OCI-LY7 (cell line): ENCODE data around the gene CCDC87. TPM values are rescaled to one million over a fixed set of nuclear protein-coding genes. Genes with fewer than 3 reads are reported as not detected.

ENCODE experiments used
- BruUV-seq: library from RNA; stranded (reverse); fragments of 400-500 nt; replicated peaks from 2 replicates; lab custom pipeline; 2021; lab: Mats Ljungman, UMichigan
- CTCF ChIA-PET: fragments of 300-600 bp; sonication (Branson Sonifier 250); formaldehyde crosslinking; loops from one replicate; lab custom pipeline; 2022; ENCODE audit warnings: antibody characterized with exemption; ENCODE audit not compliant: unreplicated experiment; lab: Charles Lee
- POLR2A ChIA-PET: fragments of 300-600 bp; sonication (Branson Sonifier 250); formaldehyde crosslinking; loops from one replicate; lab custom pipeline; 2022; ENCODE audit warnings: antibody characterized with exemption; lab: Charles Lee
- DNase-seq: peaks from one replicate; pipeline ENCODE4 v3.0.0-alpha.2; 2015; ENCODE audit warnings: low spot score
- H2AFZ ChIP-seq: fragments of 200-600 bp; sonication (generic), shearing (Covaris generic); 2 replicates; pipeline ENCODE4 v1.6.1; 2014; ENCODE audit warnings: mild to moderate bottlenecking, antibody characterized with exemption, low read length, moderate library complexity
- H3K27ac ChIP-seq: fragments of 200-600 bp; sonication (generic); 2 replicates; pipeline ENCODE4 v1.5.1; 2014; ENCODE audit warnings: mixed run types, low read depth, mild to moderate bottlenecking, moderate library complexity, low read length, inconsistent platforms; ENCODE audit not compliant: poor library complexity, severe bottlenecking
- H3K36me3 ChIP-seq: fragments of 200-600 bp; sonication (generic); 2 replicates; pipeline ENCODE4 v1.6.1; 2014; ENCODE audit warnings: mild to moderate bottlenecking, antibody characterized with exemption, low read length, moderate library complexity, mixed read lengths; ENCODE audit not compliant: insufficient read depth
- H3K4me1 ChIP-seq: fragments of 200-600 bp; sonication (generic); 2 replicates; pipeline ENCODE4 v1.5.1; 2014; ENCODE audit warnings: mild to moderate bottlenecking, low read length; ENCODE audit not compliant: insufficient read depth, poor library complexity, severe bottlenecking
- H3K4me2 ChIP-seq: fragments of 200-600 bp; sonication (generic); 2 replicates; pipeline ENCODE4 v1.6.1; 2014; ENCODE audit warnings: mild to moderate bottlenecking, low read length
- H3K4me3 ChIP-seq: fragments of 200-600 bp; sonication (generic); 2 replicates; pipeline ENCODE4 v1.5.1; 2014; ENCODE audit warnings: mild to moderate bottlenecking, low read depth, low read length; ENCODE audit not compliant: poor library complexity, severe bottlenecking
- H3K79me2 ChIP-seq: fragments of 200-600 bp; sonication (generic); 2 replicates; pipeline ENCODE4 v1.6.1; 2016; ENCODE audit warnings: low read depth, mild to moderate bottlenecking, low read length, moderate library complexity, mixed read lengths; ENCODE audit not compliant: insufficient read depth
- H3K9me2 ChIP-seq: fragments of 200-600 bp; sonication (generic); 2 replicates; pipeline ENCODE4 v1.6.1; 2016; ENCODE audit warnings: mild to moderate bottlenecking, low read length, mixed read lengths; ENCODE audit not compliant: insufficient read depth
- H3K9me3 ChIP-seq: fragments of 200-600 bp; sonication (generic); 2 replicates; pipeline ENCODE4 v1.6.1; 2014; ENCODE audit warnings: mild to moderate bottlenecking, mixed run types, low read length, mixed read lengths
- H4K20me1 ChIP-seq: fragments of 200-600 bp; sonication (generic); 2 replicates; pipeline ENCODE4 v1.6.1; 2014; ENCODE audit warnings: mild to moderate bottlenecking, antibody characterized with exemption, low read length, moderate library complexity, mixed read lengths; ENCODE audit not compliant: insufficient read depth
- CTCF ChIP-seq: fragments of 200-600 bp; sonication (generic); conservative IDR thresholded peaks from 2 replicates; pipeline ENCODE4 v1.5.1; 2014; ENCODE audit warnings: mild to moderate bottlenecking, antibody characterized with exemption, low read length, moderate library complexity, mixed read lengths
- EZH2phosphoT487 ChIP-seq: fragments of 200-600 bp; sonication (generic); IDR thresholded peaks from 2 replicates; pipeline ENCODE4 v1.6.1; 2018; ENCODE audit warnings: low read depth, borderline replicate concordance, mild to moderate bottlenecking, mixed run types, antibody characterized with exemption, low read length, moderate library complexity, mixed read lengths
- intact Hi-C: fragments of 100-400 bp; cut with micrococcal nuclease; formaldehyde crosslinking; loops from one replicate; pipeline ENCODE4 v1.10.0; 2022; ENCODE audit not compliant: unreplicated experiment
- total RNA-seq, 2 experiments: library from RNA; depleted of rRNA in 1 of 2; stranded (reverse); fragments of >200 nt in 1 of 2; shearing (Covaris generic) in 1 of 2; gene quantifications; 2 replicates each; pipeline ENCODE4 v1.2.3, GENCODE V29; 2014 to 2022

CCDC87 gene
- total RNA-seq, 2 experiments from 2014 or later, result 0.13 to 0.36 TPM

DNA sequence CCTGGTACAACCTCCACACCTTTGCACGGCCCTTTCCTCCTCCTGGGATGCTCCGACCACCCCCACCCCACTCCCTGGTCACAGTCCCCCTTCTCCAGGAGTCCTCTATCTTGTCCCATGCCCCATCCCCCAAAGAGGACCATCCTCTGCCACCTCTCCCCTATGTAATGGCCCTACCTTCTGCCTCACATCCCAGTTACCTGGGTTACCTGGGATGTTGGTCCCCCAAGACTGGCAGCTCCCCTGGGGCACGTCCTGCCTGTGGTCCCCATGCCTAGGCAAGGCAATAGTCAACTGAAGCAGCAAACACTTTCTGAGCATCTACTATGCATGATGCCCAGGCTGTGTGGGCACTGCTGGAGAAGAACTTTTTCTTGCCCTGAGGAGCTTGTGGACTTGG is 37.4 kb downstream of the CCDC87 start:
- no peaks in the 10 kb centered on the region for H3K79me2 ChIP-seq
- ChIA-PET POLR2A (no interaction called here), CTCF (no interaction called here)
- no peaks in the 10 kb centered on the region for H3K36me3 ChIP-seq
- TF ChIP-seq EZH2phosphoT487 (no peak), CTCF (no peak)
- no peak overlapping the region for H3K4me3 ChIP-seq
- no peak overlapping the region for H3K4me2 ChIP-seq
- no peaks in the 10 kb centered on the region for H4K20me1 ChIP-seq
- no peak overlapping the region for H2AFZ ChIP-seq
- H3K27ac ChIP-seq, result no peak overlapping the region
- no peaks in the 10 kb centered on the region for H3K4me1 ChIP-seq
- DNase-seq, result no peak
- H3K9me3 ChIP-seq, result no peaks in the 10 kb centered on the region
- H3K9me2 ChIP-seq, result no peaks in the 10 kb centered on the region
- no TSS peak for BruUV-seq
- intact Hi-C loops, result no loop called here

DNA sequence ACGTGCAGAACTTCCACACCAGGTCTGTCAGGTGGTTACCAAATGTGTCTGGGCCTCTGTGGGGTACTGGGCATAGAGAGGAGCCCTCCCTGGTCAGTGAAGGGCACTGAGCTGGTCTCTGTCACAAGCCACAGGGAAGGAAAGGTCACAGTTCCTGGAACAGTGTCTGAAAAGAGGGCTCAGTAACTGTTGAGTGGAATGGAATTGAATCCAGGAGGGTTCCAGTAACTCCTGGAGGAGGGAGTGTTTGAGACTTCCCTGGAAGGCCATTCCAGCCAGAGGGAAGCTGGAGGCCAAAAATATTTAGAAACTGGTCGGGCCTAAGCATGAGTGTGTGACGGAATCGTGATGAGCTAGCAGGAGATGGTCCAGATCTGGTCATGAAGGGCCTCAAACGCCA is 38.3 kb downstream of the CCDC87 start:
- Histone ChIP-seq H4K20me1 (no peaks in the 10 kb centered on the region), H2AFZ (no peak overlapping the region), H3K4me1 (no peaks in the 10 kb centered on the region), H3K4me2 (no peak overlapping the region), H3K79me2 (no peaks in the 10 kb centered on the region), H3K9me3 (no peaks in the 10 kb centered on the region), H3K27ac (no peak overlapping the region), H3K9me2 (no peaks in the 10 kb centered on the region), H3K36me3 (no peaks in the 10 kb centered on the region), H3K4me3 (no peak overlapping the region)
- TF ChIP-seq CTCF, result no peak
- no peak for TF ChIP-seq EZH2phosphoT487
- intact Hi-C loops, result no loop called here
- CTCF ChIA-PET, result no interaction called here
- no TSS peak for BruUV-seq
- POLR2A ChIA-PET, result no interaction called here
- no peak for DNase-seq

- Histone ChIP-seq H3K9me3 (no peaks in the 10 kb centered on the region), H3K79me2 (no peaks in the 10 kb centered on the region), H3K36me3 (no peaks in the 10 kb centered on the region), H3K4me3 (no peak overlapping the region), H4K20me1 (no peaks in the 10 kb centered on the region), H2AFZ (no peak overlapping the region), H3K27ac (no peak overlapping the region), H3K4me2 (no peak overlapping the region), H3K4me1 (peaks cover 11% of the 10 kb centered on the region), H3K9me2 (no peaks in the 10 kb centered on the region)
- no TSS peak for BruUV-seq
- ChIA-PET POLR2A (no interaction called here), CTCF (no interaction called here)
- TF ChIP-seq CTCF (no peak), EZH2phosphoT487 (no peak)
- no peak for DNase-seq
- intact Hi-C loops, result no loop called here
Measured at GRCh38 chr11:66550887-66551286, 42.0 kb downstream of the CCDC87 start.
